ENCODE data around the gene CCDC88C. TPM values are rescaled to one million over a fixed set of nuclear protein-coding genes. Genes with fewer than 3 reads are reported as not detected.

CCDC88C gene
- total RNA-seq, 1 experiment from 2014 or later: 5.8 TPM

DNA sequence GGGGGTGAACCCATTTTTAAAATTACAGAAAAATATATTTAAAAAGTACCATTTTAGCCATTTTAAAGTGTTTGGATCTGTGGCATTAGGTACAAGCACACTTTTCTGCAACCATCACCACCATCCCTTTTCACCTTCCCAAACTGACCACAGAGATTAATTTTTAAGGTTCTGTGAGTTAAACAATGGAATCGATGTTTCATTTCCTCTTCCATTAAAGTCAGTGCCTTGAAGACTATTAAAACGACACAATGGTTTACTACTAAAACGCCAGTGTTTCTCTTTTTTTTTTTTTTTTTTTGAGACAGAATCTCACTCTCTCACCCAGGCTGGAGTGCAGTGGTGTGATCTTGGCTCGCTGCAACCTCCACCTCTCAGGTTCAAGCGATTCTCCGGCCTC lies 95.0 kb downstream of the CCDC88C start:
- DNase-seq: no peak
- no peaks in the 10 kb centered on the region for H3K36me3 ChIP-seq
- H3K4me3 ChIP-seq: no peak overlapping the region
- H3K27me3 ChIP-seq: no peaks in the 10 kb centered on the region
- no peaks in the 10 kb centered on the region for H3K9me3 ChIP-seq

DNA sequence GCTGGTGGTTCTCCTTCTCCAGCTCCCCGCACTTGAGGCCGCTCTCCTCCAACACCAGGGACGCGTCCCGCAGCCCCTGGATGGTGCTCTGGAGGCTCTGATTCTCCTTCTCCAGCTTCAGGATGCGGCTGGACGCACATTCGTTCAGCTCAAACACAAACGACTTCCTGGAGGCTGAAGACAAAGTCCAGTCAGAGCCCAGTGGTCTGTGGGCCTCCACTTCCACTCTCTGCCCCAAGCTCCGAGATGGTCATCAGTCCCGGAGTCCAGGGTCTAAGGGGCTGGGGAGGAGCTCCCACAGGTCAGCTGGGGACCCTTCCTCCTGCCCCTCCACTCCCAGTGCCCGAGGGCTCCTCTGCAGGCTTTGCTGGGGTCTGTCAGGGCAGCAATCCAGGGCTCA lies 96.5 kb downstream of the CCDC88C start:
- Histone ChIP-seq H3K27me3 (no peaks in the 10 kb centered on the region), H3K4me3 (no peak overlapping the region), H3K36me3 (no peaks in the 10 kb centered on the region), H3K9me3 (no peaks in the 10 kb centered on the region)
- no peak for DNase-seq

DNA sequence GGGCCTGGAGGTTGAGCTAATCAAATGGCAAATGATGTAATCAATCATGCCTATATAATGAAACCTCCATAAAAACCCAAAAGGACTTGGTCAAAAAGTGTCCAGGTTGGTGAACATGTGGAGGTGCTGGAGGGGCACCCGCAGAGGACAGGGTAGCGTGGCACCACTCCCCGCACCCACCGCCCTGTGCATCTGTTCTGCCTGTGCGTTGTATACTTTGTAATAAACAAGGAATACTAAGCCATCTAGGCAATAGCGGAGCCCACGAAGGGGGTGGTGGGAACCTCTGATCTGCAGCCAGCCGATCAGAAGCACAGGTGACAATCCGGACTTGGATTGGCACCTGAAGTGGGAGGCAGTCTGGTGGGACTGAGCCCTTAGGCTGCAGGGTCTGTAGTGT lies 97.4 kb downstream of the CCDC88C start:
- Histone ChIP-seq H3K27me3 (no peaks in the 10 kb centered on the region), H3K9me3 (no peaks in the 10 kb centered on the region), H3K36me3 (no peaks in the 10 kb centered on the region), H3K4me3 (no peak overlapping the region)
- no peak for DNase-seq

DNA sequence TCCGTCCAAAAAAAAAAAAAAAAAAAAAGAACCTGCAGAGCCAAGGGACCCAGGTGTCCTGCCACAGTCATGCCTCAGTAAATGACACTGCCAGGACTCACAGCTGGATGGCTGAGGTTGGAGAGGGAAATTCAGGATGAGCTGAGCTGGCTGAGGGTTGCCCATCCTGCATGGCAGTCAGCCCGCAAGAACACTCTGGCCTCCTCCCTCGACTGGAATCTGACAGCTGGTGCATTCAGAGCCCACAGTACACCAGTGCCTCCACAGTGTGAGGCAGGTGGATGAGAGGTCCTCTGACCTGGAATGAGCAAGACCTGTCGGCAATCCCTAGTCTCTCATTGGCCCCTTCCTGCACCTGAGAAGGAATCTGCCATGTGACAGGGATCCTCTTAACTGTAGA lies 98.7 kb downstream of the CCDC88C start:
- H3K27me3 ChIP-seq: no peaks in the 10 kb centered on the region
- no peak for DNase-seq
- H3K4me3 ChIP-seq: no peak overlapping the region
- H3K9me3 ChIP-seq: no peaks in the 10 kb centered on the region
- H3K36me3 ChIP-seq: no peaks in the 10 kb centered on the region

DNA sequence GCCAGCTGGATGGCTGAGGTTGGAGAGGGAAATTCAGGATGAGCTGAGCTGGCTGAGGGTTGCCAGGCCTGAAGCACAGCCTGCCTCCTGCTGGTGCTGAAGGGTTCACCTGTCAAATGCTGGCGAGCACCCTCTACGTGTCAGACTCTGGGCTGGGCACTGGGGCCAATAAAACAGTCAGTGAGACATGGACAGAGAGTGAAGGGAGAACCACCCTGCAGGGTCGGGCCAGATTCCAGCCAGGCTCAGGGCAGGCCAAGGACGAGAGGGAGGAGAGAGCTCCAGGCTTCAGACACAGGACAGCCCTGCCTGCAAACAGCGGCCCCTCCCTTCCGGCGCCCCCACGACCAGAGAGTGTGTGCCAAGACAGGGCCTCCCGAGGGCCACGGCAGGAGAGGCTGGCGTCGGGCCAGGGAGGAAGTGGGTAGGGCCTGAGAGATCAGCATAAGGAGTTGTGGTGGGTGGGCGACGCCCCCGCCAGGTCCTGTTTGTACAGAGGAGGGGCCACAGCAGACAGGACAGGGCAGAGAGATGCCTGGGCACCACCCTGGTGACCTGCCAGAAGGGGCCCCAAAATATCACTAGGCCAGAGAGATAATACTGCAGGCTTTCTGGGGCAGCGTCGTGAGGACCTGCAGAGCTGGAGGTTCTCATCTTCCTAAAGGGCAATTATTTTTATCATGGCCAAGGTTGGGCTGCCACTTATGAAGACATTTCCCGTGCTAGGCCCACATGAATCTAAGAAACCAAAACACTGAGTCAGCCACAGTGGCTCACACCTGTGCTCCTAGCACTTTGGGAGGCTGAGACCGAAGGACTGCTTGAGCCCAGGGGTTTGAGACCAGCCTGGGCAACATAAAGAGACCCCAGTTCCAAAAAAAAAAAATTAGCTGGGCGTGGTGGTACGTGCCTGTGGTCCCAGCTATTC lies 100.0 kb downstream of the CCDC88C start:
- Histone ChIP-seq H3K36me3 (no peaks in the 10 kb centered on the region), H3K4me3 (no peak overlapping the region), H3K27me3 (no peaks in the 10 kb centered on the region), H3K9me3 (no peaks in the 10 kb centered on the region)
- peak; percentile 77 for DNase-seq

DNA sequence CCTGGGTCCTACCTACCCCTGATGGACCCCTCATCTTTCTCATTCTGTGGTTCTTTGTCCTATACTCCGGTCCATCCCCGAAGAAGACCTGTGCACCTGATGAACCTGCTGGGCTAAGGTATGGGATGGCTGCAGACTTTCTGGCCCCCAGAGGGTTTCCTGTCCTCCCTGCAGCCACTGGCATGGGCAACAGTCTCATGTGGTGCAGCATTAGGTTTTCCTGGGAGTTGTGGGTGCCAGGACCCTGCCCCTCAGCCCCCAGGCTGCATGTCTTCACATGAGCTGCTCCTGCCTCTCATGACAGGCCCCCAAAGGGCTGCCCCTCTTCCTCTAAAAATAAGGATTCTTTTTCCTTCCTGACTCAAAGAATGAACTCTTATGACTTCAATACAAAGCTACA lies 100.9 kb downstream of the CCDC88C start:
- H3K36me3 ChIP-seq: no peaks in the 10 kb centered on the region

DNA sequence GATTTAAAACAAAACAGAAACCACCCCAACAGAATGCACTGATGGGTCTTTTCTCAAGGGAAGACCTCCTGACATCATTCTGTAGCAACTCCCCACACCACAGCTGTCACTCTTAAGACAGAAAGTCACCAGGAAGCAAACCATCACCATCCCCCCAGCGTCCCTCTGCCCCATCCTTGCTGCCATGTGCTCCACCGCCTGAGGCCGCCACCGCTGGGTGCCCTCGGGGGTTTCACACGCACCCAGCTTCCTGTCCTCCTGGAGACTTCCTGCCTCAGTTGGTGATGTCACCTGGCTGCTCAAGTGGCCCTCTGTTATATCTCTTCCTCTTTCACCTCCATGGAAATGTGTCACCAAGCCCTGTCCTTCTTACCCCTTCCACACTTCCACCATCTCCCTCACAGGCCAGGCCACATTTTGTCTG lies 101.8 kb downstream of the CCDC88C start:
- DNase-seq: no peak
- Histone ChIP-seq H3K4me3 (no peak overlapping the region), H3K36me3 (no peaks in the 10 kb centered on the region), H3K9me3 (no peaks in the 10 kb centered on the region), H3K27me3 (no peaks in the 10 kb centered on the region)

More for the DNA sequence above, 100.9 kb downstream of the CCDC88C start:
- DNase-seq: no peak
- Histone ChIP-seq H3K9me3 (no peaks in the 10 kb centered on the region), H3K27me3 (no peaks in the 10 kb centered on the region), H3K4me3 (no peak overlapping the region)

DNA sequence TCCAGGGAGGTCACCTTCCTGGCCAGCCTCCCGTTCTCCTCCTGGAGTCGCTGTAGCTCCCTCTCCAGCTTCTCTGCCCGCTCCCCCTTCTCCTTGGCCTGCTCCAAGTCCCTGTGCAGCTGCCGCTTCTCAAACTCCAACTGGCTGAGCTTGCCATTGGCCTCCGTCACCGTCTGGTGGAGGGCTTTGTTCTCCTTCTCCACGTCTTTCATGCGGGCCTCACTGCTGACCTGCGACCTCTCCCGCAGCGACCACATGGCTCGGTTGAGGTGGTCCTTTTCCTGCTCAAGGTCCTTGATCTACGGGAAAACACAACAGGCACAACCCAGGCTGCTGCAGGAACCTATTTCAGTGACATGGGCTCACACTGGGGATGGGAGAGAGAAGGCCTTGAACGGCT lies 103.8 kb downstream of the CCDC88C start:
- no peaks in the 10 kb centered on the region for H3K27me3 ChIP-seq
- no peaks in the 10 kb centered on the region for H3K9me3 ChIP-seq
- H3K36me3 ChIP-seq: no peaks in the 10 kb centered on the region
- no peak for DNase-seq
- no peak overlapping the region for H3K4me3 ChIP-seq

DNA sequence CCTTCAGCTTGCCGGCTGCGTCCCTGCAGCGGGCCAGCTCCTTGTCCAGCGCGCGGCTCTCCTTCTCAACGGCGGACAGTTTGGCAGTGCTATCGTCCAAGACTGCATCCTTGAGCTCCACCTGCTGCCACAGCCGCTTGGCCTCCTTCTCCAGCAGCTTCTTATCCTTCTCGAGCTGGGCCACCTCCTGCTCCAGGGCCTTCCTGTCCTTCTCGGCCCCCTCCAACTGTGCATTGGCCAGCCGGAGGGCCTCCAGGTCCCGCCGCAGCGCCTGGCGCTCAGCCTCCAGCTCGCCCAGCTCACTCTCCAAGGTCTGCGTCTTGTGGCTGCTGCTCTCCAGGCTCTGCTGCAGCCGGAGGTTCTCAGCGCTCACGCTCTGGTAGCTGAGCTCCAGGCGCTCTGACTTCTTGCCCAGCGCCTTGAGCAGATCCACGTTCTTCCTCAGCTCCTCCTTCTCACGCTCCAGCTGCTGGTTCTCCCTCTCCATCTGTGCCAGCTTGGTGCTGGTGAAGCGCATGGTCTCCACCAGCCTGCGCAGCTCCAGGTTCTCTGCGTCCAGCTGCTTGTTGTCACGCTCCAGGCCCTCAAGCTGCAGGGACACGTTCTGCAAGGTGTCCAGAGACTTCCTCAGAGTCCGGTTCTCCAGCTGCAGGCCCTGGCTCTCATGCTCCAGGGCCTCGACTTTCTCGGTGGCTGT lies 104.3 kb downstream of the CCDC88C start:
- no peak for DNase-seq
- Histone ChIP-seq H3K27me3 (no peaks in the 10 kb centered on the region), H3K9me3 (no peaks in the 10 kb centered on the region), H3K4me3 (no peak overlapping the region), H3K36me3 (no peaks in the 10 kb centered on the region)

DNA sequence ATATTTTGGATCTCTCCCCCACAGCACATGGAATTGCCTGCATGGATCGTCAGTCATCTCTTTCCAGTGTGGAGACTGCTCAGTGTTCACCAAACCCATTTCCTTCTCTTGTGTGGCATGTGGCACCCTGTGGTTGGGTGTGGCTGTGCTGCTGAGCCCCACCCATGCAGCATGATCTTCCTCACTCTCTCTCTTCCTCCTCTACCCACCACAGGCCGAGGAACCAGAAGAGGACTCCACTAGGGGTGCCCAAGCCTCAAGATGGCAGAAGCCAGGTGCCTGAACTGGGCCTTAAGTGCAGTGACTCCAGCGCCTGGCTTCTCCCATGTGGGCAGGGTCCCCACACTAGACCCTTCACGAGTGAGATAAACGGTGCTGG lies 106.3 kb downstream of the CCDC88C start:
- no peak overlapping the region for H3K4me3 ChIP-seq
- no peaks in the 10 kb centered on the region for H3K27me3 ChIP-seq
- DNase-seq: no peak
- H3K9me3 ChIP-seq: no peaks in the 10 kb centered on the region
- no peaks in the 10 kb centered on the region for H3K36me3 ChIP-seq

DNA sequence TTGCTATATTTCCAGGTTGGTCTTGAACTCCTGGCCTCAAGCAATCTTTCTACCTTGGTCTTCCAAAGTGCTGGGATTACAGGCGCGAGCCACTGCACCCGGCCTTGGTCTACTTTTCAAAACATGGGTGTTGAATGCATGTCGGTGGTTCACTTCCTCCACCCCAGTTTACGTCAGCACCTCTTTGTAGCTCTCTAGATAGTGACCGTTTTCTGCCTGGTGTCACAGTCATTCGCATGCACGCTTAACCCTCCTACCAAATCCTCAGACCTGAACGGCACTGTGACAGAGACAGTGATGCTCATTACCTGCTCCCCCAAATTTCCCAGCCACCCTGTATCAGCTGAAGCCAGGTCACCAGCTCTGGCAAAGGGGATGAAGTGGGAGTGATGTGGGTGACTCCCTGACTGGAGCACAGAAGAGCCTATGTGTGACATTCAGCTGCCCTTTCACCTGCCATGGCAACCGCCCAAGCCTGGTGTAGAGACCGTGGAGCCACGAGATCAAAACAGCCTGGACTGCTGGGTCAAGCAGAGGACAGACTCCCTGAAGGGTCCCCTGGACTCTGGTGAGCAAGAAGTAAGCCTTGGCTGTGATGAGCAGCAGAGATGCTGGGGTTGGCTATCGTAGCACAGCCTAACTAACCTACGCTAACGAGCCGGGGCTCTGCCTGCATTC lies 106.9 kb downstream of the CCDC88C start:
- no peak for DNase-seq
- Histone ChIP-seq H3K4me3 (no peak overlapping the region), H3K9me3 (no peaks in the 10 kb centered on the region), H3K36me3 (no peaks in the 10 kb centered on the region), H3K27me3 (no peaks in the 10 kb centered on the region)

DNA sequence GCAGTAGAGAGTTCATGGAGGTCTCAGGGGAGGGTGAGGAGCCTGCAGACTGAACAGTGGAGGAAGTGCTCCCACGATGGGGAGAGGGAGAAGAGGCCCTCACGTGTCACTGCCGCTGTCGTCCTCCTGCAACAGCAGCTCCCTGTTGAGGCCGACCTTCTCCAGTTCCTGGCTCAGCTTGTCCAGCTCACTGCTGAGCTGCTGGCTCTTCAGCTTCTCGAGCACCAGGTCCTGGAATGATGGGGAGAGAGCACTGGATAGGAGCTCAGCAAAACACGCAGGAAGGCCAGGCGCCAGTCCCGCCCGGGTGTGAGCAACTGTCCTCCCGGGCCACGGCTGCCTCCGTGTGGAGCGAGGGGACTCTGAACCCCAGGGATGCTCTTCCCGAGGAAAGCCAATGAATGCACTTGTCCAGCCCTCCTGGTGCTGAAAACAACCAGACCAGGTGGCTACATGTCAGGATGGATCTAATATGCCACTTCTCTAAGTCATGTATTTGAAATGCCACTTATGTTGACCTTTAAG lies 107.8 kb downstream of the CCDC88C start:
- Histone ChIP-seq H3K9me3 (no peaks in the 10 kb centered on the region), H3K4me3 (no peak overlapping the region), H3K27me3 (no peaks in the 10 kb centered on the region), H3K36me3 (no peaks in the 10 kb centered on the region)
- DNase-seq: no peak

DNA sequence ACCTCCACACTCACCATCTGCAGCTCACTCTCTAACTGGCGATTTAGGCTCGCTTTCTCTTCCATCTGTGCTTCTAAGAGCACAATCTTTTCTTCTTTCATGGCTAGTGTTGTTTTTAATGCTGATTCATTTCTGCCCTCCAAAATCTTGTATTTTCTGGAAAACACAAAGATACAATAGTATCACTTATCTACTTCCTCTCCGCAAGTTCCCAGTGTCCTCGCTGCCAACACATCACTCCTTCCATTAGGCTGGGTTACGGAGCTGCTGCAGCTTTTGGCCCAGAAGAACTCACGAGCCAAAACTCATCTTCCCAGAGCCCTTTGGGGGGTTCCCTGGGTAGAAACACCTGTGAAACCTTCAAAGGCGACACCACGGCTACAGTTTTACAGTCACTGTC lies 109.3 kb downstream of the CCDC88C start:
- no peak for DNase-seq
- Histone ChIP-seq H3K27me3 (no peaks in the 10 kb centered on the region), H3K9me3 (no peaks in the 10 kb centered on the region), H3K4me3 (no peak overlapping the region), H3K36me3 (no peaks in the 10 kb centered on the region)

DNA sequence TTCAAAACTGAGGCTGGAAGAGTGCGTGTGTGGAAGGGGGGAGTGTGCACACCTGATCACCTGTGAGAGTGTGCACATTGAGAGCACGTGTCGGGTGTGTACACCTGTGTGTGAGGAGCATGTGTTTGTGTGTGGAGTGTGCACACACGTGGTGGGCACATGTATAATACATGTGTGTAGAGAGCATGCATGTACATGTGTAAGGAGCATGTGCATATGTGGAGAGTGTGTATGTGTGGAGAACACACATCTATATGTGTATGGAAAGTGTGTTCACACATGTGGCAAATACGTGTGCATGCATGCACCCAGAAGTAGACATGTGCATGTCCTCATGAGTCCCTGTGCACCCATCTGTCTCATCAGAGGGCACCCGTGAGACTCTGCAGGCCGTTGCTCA lies 110.0 kb downstream of the CCDC88C start:
- Histone ChIP-seq H3K9me3 (no peaks in the 10 kb centered on the region), H3K27me3 (no peaks in the 10 kb centered on the region), H3K4me3 (no peak overlapping the region), H3K36me3 (no peaks in the 10 kb centered on the region)
- no peak for DNase-seq

DNA sequence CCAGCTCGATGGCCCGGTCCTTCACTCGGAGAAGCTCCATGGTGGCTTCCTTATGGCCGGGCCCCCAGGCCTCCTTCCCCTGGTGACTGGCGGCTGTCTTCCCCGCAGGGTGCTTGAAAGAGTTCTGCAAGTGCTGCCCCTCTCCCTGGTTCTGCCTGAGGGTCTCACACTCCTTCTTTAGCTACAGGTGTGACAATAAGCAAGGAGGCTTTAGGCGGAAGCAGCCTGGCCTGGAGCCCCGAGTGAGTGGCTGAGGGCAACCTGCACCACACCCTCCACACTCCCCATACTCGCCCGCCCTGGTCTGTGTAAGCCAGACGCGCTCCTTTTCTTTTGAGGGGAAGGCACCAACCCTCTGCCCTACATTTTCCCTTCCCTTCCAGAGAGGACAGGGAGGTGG lies 110.6 kb downstream of the CCDC88C start:
- H3K9me3 ChIP-seq: no peaks in the 10 kb centered on the region
- no peak for DNase-seq
- H3K4me3 ChIP-seq: no peak overlapping the region
- no peaks in the 10 kb centered on the region for H3K36me3 ChIP-seq
- no peaks in the 10 kb centered on the region for H3K27me3 ChIP-seq

DNA sequence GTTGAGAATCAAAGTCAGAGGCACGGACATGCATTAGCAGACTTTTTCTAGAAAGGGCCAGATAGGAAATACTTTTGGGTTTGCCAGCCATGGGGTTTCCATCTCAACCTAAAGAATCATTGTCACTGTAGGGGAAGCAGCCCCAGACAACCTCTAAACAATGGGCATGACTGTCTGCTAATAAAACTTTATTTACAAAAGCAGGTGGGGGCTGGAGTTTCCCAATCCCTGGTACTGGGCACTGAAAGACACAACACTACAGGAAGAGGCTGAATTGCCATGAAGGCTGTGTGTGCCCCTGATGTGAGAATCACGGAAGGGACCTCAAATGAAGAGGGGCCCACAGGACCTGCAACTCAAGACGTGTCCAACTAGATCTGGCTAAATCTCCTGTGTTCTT lies 111.1 kb downstream of the CCDC88C start:
- Histone ChIP-seq H3K9me3 (no peaks in the 10 kb centered on the region), H3K36me3 (no peaks in the 10 kb centered on the region), H3K27me3 (no peaks in the 10 kb centered on the region), H3K4me3 (no peak overlapping the region)
- DNase-seq: no peak

All from MG63 (cell line).